K562 (cell line): ENCODE data around the gene NAPA. TPM values are rescaled to one million over a fixed set of nuclear protein-coding genes. Genes with fewer than 3 reads are reported as not detected.
A peak's percentile ranks its signal among the peaks of the same experiment; 100 is the strongest.

Source experiments
- CREB3 ChIP-seq: fragments of 450-650 bp; conservative IDR thresholded peaks from 2 replicates; pipeline ENCODE4 v1.6.1; 2016; ENCODE audit warnings: missing genetic modification characterization, low read depth, mild to moderate bottlenecking, missing compliant biosample characterization, moderate library complexity
- DPF2 ChIP-seq: fragments of 450-650 bp; IDR thresholded peaks from 2 replicates; pipeline ENCODE4 v1.6.1; 2016
- ELF2 ChIP-seq: fragments of 250-450 bp; sonication (Bioruptor Pico); IDR thresholded peaks from 2 replicates; pipeline ENCODE4 v1.5.0; 2021; ENCODE audit warnings: mild to moderate bottlenecking
- HDAC1 ChIP-seq, 2 experiments: fragments of 450-650 bp; IDR thresholded peaks; 2 replicates each; pipeline ENCODE4 v1.6.1; 2016 to 2017; ENCODE audit warnings: inconsistent platforms in 1 of 2, mild to moderate bottlenecking in 1 of 2, moderate library complexity in 1 of 2
- HSF4 ChIP-seq: fragments of 250-450 bp; sonication (Bioruptor Pico); IDR thresholded peaks from 2 replicates; pipeline ENCODE4 v2.1.2; 2022; ENCODE audit warnings: mild to moderate bottlenecking, moderate library complexity, borderline replicate concordance
- MYC ChIP-seq, 2 experiments: fragments of 250-450 bp in 1 of 2; sonication (Bioruptor Pico) in 1 of 2; IDR thresholded peaks; 2 replicates each; pipeline versions ENCODE4 v1.5.1 to v1.6.1; 2012 to 2021; ENCODE audit warnings: low read depth in 2 of 2, borderline replicate concordance in 1 of 2, improper control_type of control experiment in 1 of 2, low read length in 1 of 2, mild to moderate bottlenecking in 1 of 2, moderate library complexity in 1 of 2
- NCOA6 ChIP-seq: fragments of 450-650 bp; IDR thresholded peaks from 2 replicates; pipeline ENCODE4 v1.6.1; 2017; ENCODE audit warnings: mild to moderate bottlenecking
- POLR2B ChIP-seq: fragments of 450-650 bp; IDR thresholded peaks from 2 replicates; pipeline ENCODE4 v1.6.1; 2018; ENCODE audit warnings: low read depth; ENCODE audit not compliant: partially characterized antibody
- PTBP1 ChIP-seq: fragments of 200-400 bp; formaldehyde crosslinking; IDR thresholded peaks from 2 replicates; pipeline ENCODE4 v1.6.1; 2017; ENCODE audit warnings: low read depth, low read length
- RBM34 ChIP-seq: fragments of 200-400 bp; formaldehyde crosslinking; IDR thresholded peaks from 2 replicates; pipeline ENCODE4 v1.6.1; 2018; ENCODE audit warnings: low read length, borderline replicate concordance; ENCODE audit not compliant: insufficient read depth
- SFPQ ChIP-seq: fragments of 200-400 bp; formaldehyde crosslinking; IDR thresholded peaks from 2 replicates; pipeline ENCODE4 v1.6.1; 2017; ENCODE audit warnings: mild to moderate bottlenecking, low read depth, low read length, moderate library complexity
- SLC30A9 ChIP-seq: fragments of 250-450 bp; sonication (Bioruptor Pico); IDR thresholded peaks from 2 replicates; pipeline ENCODE4 v1.8.0; 2022; ENCODE audit warnings: mild to moderate bottlenecking, moderate library complexity
- SRSF1 ChIP-seq: fragments of 200-400 bp; formaldehyde crosslinking; IDR thresholded peaks from 2 replicates; pipeline ENCODE4 v1.6.1; 2017; ENCODE audit warnings: mild to moderate bottlenecking, low read depth, low read length, moderate library complexity
- STAT6 ChIP-seq: sonication (generic); formaldehyde crosslinking; IDR thresholded peaks from 2 replicates; pipeline ENCODE4 v1.8.1; 2023; ENCODE audit warnings: mild to moderate bottlenecking, missing genetic modification reagents
- VEZF1 ChIP-seq: fragments of 200-800 bp; sonication (Bioruptor generic); IDR thresholded peaks from 2 replicates; pipeline ENCODE4 v1.6.1; 2017; ENCODE audit warnings: missing genetic modification characterization, missing compliant biosample characterization
- ZFPM2 ChIP-seq: fragments of 250-450 bp; sonication (Bioruptor Pico); IDR thresholded peaks from 2 replicates; pipeline ENCODE4 v1.5.1; 2022; ENCODE audit warnings: mild to moderate bottlenecking
- ZNF274 ChIP-seq: IDR thresholded peaks from 2 replicates; pipeline ENCODE4 v1.6.1; 2011; ENCODE audit warnings: low read depth, mild to moderate bottlenecking, low read length, moderate library complexity, borderline replicate concordance
- ZNF277 ChIP-seq: fragments of 250-450 bp; sonication (Bioruptor Pico); IDR thresholded peaks from 2 replicates; pipeline ENCODE4 v1.8.0; 2022; ENCODE audit warnings: inconsistent platforms, mild to moderate bottlenecking, moderate library complexity, borderline replicate concordance
- ZNF347 ChIP-seq: fragments of 450-650 bp; formaldehyde crosslinking; IDR thresholded peaks from 2 replicates; pipeline ENCODE4 v1.4.0; 2020; ENCODE audit warnings: low read depth, mild to moderate bottlenecking, moderate library complexity
- polyA plus RNA-seq, 8 experiments: library from polyadenylated mRNA; depleted of rRNA in 4 of 8; stranded (reverse) in 5 of 8; unstranded in 3 of 8; fragments of >200 nt; fragmentation: Nextera tagmentation in 2 of 8; fragmentation: Illumina TruSeq in 1 of 8; extraction: Ambion mirVana in 2 of 8; extraction: Trizol in 1 of 8; gene quantifications; 2 replicates each; pipeline versions ENCODE4 v1.2.1 to v1.2.3, GENCODE V29; 2011 to 2014; ENCODE audit warnings: inconsistent platforms in 1 of 8, missing spikeins in 1 of 8
- total RNA-seq, 7 experiments: library from RNA; depleted of rRNA in 6 of 7; stranded (reverse); fragments of >200 nt in 6 of 7; fragmentation: Illumina TruSeq in 2 of 7; extraction: Trizol in 2 of 7; gene quantifications; 2 replicates each; pipeline versions ENCODE4 v1.2.1 to v1.2.3, GENCODE V29; 2011 to 2021; ENCODE audit warnings: low replicate concordance in 1 of 7

NAPA gene
- total and polyA plus RNA-seq, 9 of the 15 experiments (the other 6 are each of a cell fraction or from before 2014, with no cell fraction given) = 5.4 to 98.6 (median 77.5) TPM

GRCh38 chr19:47444388-47444821 lies 70.5 kb downstream of the NAPA start (continued):
- no peak for TF ChIP-seq ZNF347
- no peak for TF ChIP-seq ELF2 (CRISPR knock-in tag)
- TF ChIP-seq SLC30A9 (CRISPR knock-in tag) = no peak
- TF ChIP-seq VEZF1 = peak; percentile 18; the same call in 1 of the 2 replicates
- TF ChIP-seq SFPQ = no peak
- no peak for TF ChIP-seq HSF4 (CRISPR knock-in tag)
- TF ChIP-seq NCOA6 = no peak
- TF ChIP-seq RBM34 = no peak
- no peak for TF ChIP-seq CREB3 (tag)
- TF ChIP-seq POLR2B = no peak
- no peak for TF ChIP-seq STAT6 (CRISPR knock-in tag)
- TF ChIP-seq DPF2 = no peak
- no peak for TF ChIP-seq MYC (IDR thresholded peaks at IDR 0.05; ENCODE audit: low read depth, low read length)
- no peak for TF ChIP-seq MYC (CRISPR knock-in tag; IDR thresholded peaks at IDR 0.05; ENCODE audit: borderline replicate concordance, low read depth)
- no peak for TF ChIP-seq ZNF277 (CRISPR knock-in tag)
- peak in 1 of 2 experiments; percentile 69; a peak in 2 of 4 replicates for TF ChIP-seq HDAC1 (IDR thresholded peaks at IDR 0.05)
- TF ChIP-seq SRSF1 = no peak
- no peak for TF ChIP-seq ZNF274
- TF ChIP-seq ZFPM2 (CRISPR knock-in tag) = no peak
- no peak for TF ChIP-seq PTBP1
